HG03575 (cell line): ENCODE measurements around the gene PRKG1.

Experiments
- ATAC-seq: cut with Tn5 transposase; IDR thresholded peaks from one replicate; pipeline ENCODE4 v1.9.1; 2021; ENCODE audit not compliant: unreplicated experiment, insufficient number of reproducible peaks, low FRiP score; ENCODE audit errors: extremely low read depth

The PRKG1 gene

DNA sequence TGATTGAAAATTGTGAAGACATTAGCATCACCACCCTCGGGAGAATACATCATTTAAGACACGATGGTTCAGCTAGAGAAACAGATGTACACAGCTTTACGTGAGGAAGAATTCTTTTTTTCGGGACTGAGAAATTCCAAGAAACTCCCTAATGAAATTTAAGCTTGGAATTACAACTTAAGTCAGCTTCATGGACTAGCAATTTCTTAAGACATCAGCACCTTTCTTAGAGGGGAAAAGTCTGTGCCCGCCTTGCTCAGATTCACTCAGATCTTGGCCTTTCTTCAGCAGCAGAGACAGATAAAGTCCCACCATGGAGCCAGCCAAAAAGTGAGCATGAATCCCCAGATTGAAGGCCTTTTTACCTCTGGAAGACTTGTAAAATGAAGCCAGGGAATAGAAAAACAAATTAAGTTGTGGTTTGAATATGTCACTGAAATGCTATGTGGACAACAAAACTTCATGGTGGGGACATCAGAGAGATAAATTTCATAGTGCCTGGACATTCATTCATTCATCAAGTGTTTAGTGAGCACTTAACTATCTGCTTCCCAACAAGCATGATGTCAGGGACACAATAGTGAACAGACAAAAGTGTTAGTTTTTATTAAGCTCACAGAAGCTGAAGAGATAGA is 32.1 kb downstream of the PRKG1 start:
- no peak for ATAC-seq

- no peak for ATAC-seq
Observed at GRCh38 chr10:51108406-51108805, 34.1 kb downstream of the PRKG1 start.

GRCh38 chr10:51109801-51110533 is 35.7 kb downstream of the PRKG1 start:
- no peak for ATAC-seq

DNA sequence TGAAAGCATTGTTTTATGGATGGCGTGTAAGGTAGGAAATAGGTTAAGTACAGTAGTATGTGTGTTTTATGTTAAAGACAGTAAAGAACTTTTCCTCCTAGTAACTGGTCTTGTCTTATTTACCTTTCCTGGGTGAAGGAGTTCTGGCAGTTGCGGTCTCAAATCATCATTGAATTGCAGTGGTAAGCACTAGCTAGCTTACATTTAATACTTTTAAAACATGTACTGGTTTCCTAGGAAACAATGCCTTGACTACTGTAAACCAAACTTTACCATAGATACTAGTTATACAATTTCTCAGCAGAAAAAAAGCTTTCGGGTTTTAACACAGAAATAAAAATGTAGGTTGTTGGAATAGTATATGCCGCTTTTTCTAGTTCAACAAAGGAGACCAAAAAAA is 37.7 kb downstream of the PRKG1 start:
- ATAC-seq = no peak

GRCh38 chr10:51113007-51113406 is 38.7 kb downstream of the PRKG1 start:
- ATAC-seq = no peak

DNA sequence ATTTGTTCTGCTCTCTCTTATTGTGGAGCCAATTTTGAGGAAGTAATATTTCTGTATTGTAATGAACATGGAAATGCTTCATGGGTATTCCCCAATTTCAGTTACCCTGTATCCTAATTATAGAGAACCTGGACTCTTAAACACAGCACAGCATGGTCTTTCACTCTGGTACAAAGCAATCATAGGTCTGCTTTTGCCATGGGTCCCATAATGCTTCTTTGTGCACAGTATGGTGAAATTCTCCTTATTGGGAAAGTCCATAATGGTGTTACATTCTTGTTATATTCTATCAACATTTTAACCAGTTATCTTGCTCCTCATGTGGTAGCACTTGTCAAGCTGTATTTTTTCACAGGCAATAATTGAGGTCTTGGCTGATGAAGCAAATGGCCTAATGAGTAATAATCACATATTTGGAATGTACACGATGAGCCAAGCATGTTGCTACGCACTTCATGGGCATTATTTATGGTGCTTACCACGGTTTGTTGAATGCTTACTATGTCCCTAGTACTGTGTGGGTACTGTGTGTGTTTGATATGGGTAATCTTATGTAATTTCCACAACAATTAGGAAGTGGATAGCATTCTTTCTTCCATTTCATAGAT is 42.9 kb downstream of the PRKG1 start:
- ATAC-seq = no peak

GRCh38 chr10:51117794-51118193 is 43.5 kb downstream of the PRKG1 start:
- no peak for ATAC-seq

GRCh38 chr10:51119441-51119840 is 45.2 kb downstream of the PRKG1 start:
- ATAC-seq = no peak

DNA sequence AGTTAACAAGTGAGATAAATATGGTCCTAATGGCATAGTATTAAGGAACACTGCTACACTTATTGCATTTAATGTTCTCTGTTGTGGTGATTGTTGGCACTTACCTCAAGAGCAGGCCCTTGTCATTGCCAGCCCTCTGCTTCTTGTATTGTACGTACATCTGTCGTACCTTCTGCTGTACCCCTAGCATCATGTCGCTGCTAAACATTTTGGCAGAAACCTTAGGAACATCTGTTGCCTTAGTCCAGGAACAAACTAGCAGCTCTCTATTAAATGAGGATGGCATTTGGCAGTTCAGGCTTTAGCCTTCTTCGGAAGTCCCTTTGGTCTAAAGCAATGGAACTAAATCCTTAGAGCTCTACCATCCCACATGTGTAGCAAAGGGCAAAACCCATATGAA is 47.6 kb downstream of the PRKG1 start:
- ATAC-seq = no peak

DNA sequence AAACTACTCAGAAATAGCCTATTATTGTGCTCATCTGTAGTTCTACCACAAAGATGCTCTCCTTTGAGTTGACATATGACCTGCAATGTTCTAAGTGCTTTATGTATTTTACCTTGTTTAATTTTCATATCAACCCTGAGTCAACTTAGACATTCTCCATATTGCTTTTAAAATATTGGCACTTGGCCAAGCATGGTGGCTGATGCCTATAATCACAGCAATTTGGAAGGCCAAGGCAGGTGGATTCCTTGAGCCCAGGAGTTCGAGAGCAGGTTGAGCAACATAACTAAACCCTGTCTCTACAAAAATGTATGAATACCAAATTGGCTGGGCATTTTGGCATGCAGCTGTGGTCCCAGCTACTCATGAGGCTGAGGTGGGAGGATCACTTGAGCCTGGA is 50.6 kb downstream of the PRKG1 start:
- no peak for ATAC-seq

- ATAC-seq = no peak
Observed at GRCh38 chr10:51125518-51125917, 51.2 kb downstream of the PRKG1 start.

DNA sequence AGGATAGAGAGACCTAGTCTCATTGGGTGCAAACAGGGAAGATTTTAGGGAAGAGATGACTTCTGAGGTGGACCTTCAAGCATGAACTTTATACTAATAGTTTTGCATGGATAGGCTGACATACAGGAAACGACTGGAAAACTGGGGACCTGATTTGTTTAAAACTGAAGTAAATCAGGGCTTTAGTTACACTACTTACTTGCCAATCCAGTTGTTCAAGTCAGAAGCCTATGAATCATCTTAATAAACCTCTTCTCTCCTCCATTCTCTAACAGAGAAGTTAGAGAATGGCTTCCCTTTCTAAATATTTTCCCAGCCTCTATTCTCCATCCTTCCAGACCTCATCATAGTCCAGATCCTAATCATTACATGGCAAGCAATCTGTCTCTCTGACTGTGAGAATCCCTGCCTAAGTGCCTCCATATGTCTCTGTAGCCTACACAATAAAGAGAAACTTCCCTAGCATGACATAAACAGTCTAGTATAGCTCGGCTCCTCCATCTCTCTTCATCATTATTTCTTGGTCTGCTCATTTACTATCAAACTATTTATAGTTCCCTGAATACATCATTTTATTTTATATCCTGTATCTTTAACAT is 55.8 kb downstream of the PRKG1 start:
- no peak for ATAC-seq

DNA sequence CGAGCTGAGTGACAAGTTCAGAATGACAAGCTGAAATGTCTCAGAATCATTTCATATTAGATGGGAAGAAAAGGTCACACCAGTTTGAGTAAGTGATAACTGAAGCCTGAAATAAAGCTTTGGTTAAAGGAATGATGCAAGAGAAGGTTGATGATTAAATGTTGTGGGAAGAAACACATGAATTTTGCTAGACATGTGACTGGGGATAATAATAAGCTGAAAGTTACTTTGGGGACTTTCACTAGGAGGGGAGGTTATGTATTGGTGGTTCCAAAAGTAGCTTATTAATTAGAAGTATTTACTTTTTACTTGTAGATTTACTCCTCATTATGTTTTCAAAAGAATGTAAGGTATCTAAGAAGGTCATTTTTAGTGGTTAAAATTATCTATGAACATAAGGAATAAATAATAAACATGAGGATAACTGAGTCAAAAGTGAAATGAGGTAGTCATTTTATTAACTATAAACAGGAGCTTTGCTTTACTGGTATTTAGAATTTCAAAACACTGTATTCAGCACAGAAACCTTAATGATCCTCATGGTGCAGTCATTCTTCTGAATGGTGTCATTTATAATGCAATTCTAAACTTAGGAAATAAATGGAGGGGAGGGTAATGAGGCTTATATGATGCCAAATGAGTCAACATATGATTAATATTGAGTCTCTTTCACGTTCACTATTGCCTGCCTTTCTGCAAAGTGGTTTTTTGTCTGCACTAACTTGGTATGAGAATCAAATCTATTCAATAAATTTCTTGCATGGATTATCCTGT is 63.7 kb downstream of the PRKG1 start:
- ATAC-seq = no peak

GRCh38 chr10:51139176-51139575 is 64.9 kb downstream of the PRKG1 start:
- ATAC-seq = no peak

- ATAC-seq = no peak
Observed at GRCh38 chr10:51141010-51141409, 66.7 kb downstream of the PRKG1 start.

- no peak for ATAC-seq
Observed at GRCh38 chr10:51144161-51144781, 70.0 kb downstream of the PRKG1 start.

DNA sequence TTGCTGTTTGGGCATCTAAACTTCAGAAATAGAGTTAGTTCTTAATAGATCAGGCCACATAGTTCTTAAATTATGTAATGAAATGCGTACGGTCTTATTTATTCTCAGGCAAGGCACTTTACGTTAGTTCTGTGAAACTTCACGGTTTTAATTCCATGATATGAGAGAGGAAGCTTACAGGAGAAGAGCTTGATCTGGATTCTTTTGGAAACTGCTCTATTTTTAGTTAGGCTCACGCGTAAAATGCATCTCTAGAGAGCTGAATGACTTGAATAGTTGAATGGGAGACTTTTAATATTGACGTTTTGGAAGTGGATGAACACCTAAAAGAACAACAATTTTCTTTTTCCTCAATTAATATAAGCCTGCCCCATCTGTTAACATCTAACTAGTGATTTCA is 71.1 kb downstream of the PRKG1 start:
- no peak for ATAC-seq

- ATAC-seq = no peak
Observed at GRCh38 chr10:51147644-51148399, 73.5 kb downstream of the PRKG1 start.
